Measurements from ENCODE around the gene UPK3B.
A peak's percentile ranks its signal among the peaks of the same experiment; 100 is the strongest.
"Not testable (repeated sequence)": the region's sequence is repeated elsewhere in the genome, so short reads cannot be mapped to it uniquely, and the experiment has no call there.

Gene UPK3B

GRCh38 chr7:76514926-76515771 lies 4.8 kb downstream of the UPK3B start:
- no peak for DNase-seq

GRCh38 chr7:76515999-76516443 lies 5.7 kb downstream of the UPK3B start:
- no peak for DNase-seq

- not testable (repeated sequence) for DNase-seq
These were observed 6.6 kb downstream of the UPK3B start for GRCh38 chr7:76516932-76517331.

GRCh38 chr7:76526183-76526582 lies 15.8 kb downstream of the UPK3B start:
- DNase-seq: not testable (repeated sequence)

- not testable (repeated sequence) for DNase-seq
These were observed 21.3 kb downstream of the UPK3B start for GRCh38 chr7:76531643-76532042.

GRCh38 chr7:76543197-76543596 lies 32.8 kb downstream of the UPK3B start, which contains the start of gene SPDYE16:
TSS of gene SPDYE16 (minus strand) at chr7:76543297. CDS start at chr7:76541459, 1,838 bp downstream.
- not testable (repeated sequence) for DNase-seq

GRCh38 chr7:76549025-76549854 lies 38.9 kb downstream of the UPK3B start:
- DNase-seq: peak; percentile 98

- not testable (repeated sequence) for DNase-seq
These were observed 39.5 kb downstream of the UPK3B start for GRCh38 chr7:76549855-76550248.

- not testable (repeated sequence) for DNase-seq
These were observed 41.6 kb downstream of the UPK3B start for GRCh38 chr7:76551992-76552391.

- DNase-seq: not testable (repeated sequence)
These were observed 49.3 kb downstream of the UPK3B start for GRCh38 chr7:76559685-76560084.

- not testable (repeated sequence) for DNase-seq
These were observed 49.8 kb downstream of the UPK3B start for GRCh38 chr7:76560157-76560556.

GRCh38 chr7:76561342-76561741 lies 51.0 kb downstream of the UPK3B start:
- DNase-seq: not testable (repeated sequence)

- DNase-seq: not testable (repeated sequence)
These were observed 54.6 kb downstream of the UPK3B start for GRCh38 chr7:76565001-76565400.
